Spleen (tissue), 7 donors: ENCODE measurements around the gene KLF2.

ENCODE experiments used
- CTCF ChIP-seq, 11 experiments: fragments of 200-600 bp in 7 of 11; fragments of 450-650 bp in 4 of 11; sonication (generic) in 4 of 11; IDR thresholded peaks in 8 of 11; conservative IDR thresholded peaks in 3 of 11; 1 replicate in 7 of 11; 2 replicates in 4 of 11; pipeline versions ENCODE4 v1.4.0 to v1.8.0; 2016 to 2021; ENCODE audit warnings: antibody characterized with exemption in 11 of 11, inconsistent platforms in 4 of 11, mild to moderate bottlenecking in 1 of 11
- POLR2AphosphoS5 ChIP-seq, 3 donors: sonication (generic); formaldehyde crosslinking; IDR thresholded peaks; one replicate each; pipeline ENCODE4 v1.5.1; 2017; ENCODE audit warnings: antibody characterized with exemption in 3 of 3
- donor health status: DM: no; HTN: no; CAD: no; lungs with moderate emphysema.
- donor health status: DM: no; HTN: no; CAD: no.
- donor health status: DM: no; HTN: no; CAD: no.

DNA sequence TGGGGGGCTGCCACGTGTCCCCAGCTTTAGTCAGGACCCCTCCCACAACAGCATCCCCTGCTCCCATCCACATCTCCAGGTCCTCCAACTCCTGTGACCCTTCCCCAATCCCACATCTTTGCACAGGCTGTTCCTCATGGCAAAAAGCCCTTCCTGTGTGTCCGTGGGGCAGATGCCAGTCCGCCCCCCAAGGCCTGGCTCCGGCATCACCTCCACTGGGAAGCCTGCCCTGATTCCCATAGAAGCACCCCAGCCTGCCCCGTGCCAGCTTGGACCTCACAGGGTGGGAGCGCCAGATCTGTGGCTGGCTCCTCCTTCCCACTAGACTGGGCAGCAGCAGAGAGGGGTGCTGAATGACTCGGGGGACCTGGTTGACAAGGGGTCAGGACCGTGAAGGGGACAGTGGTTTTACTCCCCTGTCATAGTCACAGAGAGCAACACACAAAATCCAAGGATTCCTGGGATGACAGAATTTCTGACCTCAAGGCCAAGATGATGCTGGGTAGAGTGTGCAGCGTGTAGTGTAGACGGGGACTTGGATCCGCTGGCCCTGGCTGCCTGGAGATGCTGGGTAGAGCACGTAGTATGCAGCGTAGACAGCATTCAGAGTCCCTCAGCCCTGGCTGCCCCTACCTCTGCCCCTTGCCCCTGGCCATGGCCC, 13.3 kb downstream of the KLF2 start:
- TF ChIP-seq POLR2AphosphoS5 (IDR thresholded peaks at IDR 0.05): no peak
- no peak for TF ChIP-seq CTCF (IDR thresholded peaks at IDR 0.05 in 8 of 11, conservative IDR thresholded peaks at IDR 0.05 in 3 of 11)
